A673 (cell line): ENCODE data around the gene ARHGAP24. TPM values are rescaled to one million over a fixed set of nuclear protein-coding genes. Genes with fewer than 3 reads are reported as not detected.

Source experiments
- BruUV-seq: library from RNA; stranded (reverse); fragments of 400-500 nt; replicated peaks from 2 replicates; lab custom pipeline; 2021; lab: Mats Ljungman, UMichigan
- CTCF ChIA-PET: fragments of 300-600 bp; sonication (Branson Sonifier 250); formaldehyde crosslinking; loops from one replicate; lab custom pipeline; 2022; ENCODE audit warnings: antibody characterized with exemption; lab: Charles Lee
- POLR2A ChIA-PET: fragments of 300-600 bp; sonication (Branson Sonifier 250); formaldehyde crosslinking; loops from one replicate; lab custom pipeline; 2022; ENCODE audit warnings: antibody characterized with exemption; ENCODE audit not compliant: low non-redundant PET; lab: Charles Lee
- DNase-seq: peaks from one replicate; pipeline ENCODE4 v3.0.0-alpha.2; 2015; ENCODE audit warnings: low spot score
- H3K27ac ChIP-seq: fragments of 200-600 bp; sonication (generic); 2 replicates; pipeline ENCODE4 v1.5.1; 2016; ENCODE audit warnings: mixed run types, low read depth, mild to moderate bottlenecking, mixed read lengths, antibody characterized with exemption, low read length; ENCODE audit not compliant: poor library complexity, severe bottlenecking
- H3K27me3 ChIP-seq: fragments of 200-600 bp; sonication (generic); replicated peaks from 2 replicates; pipeline ENCODE4 v1.6.1; 2017; ENCODE audit warnings: mixed run types, low read depth, mild to moderate bottlenecking, mixed read lengths, antibody characterized with exemption, low read length; ENCODE audit not compliant: insufficient read depth, poor library complexity
- H3K36me3 ChIP-seq: fragments of 200-600 bp; sonication (generic); 2 replicates; pipeline ENCODE4 v1.6.1; 2016; ENCODE audit warnings: mixed run types, mild to moderate bottlenecking, mixed read lengths, antibody characterized with exemption, low read length; ENCODE audit not compliant: insufficient read depth, poor library complexity, severe bottlenecking
- H3K4me1 ChIP-seq: fragments of 200-600 bp; sonication (generic); 2 replicates; pipeline ENCODE4 v1.6.1; 2017; ENCODE audit warnings: mixed run types, mild to moderate bottlenecking, mixed read lengths, antibody characterized with exemption, low read length; ENCODE audit not compliant: insufficient read depth, poor library complexity, severe bottlenecking
- H3K4me3 ChIP-seq: fragments of 200-600 bp; sonication (generic); 2 replicates; pipeline ENCODE4 v1.5.1; 2016; ENCODE audit warnings: low read depth, mixed run types, mild to moderate bottlenecking, mixed read lengths, low read length; ENCODE audit not compliant: poor library complexity, severe bottlenecking
- H3K9me3 ChIP-seq: fragments of 200-600 bp; sonication (generic); 2 replicates; pipeline ENCODE4 v1.6.1; 2016; ENCODE audit warnings: mixed run types, low read depth, mild to moderate bottlenecking, mixed read lengths, antibody characterized with exemption, low read length; ENCODE audit not compliant: poor library complexity, severe bottlenecking
- EZH2 ChIP-seq: fragments of 200-600 bp; sonication (generic); IDR thresholded peaks from 2 replicates; pipeline ENCODE4 v1.6.1; 2017; ENCODE audit warnings: borderline replicate concordance, low read depth, mild to moderate bottlenecking, mixed read lengths, antibody characterized with exemption, low read length; ENCODE audit not compliant: poor library complexity, severe bottlenecking
- intact Hi-C: fragments of 100-400 bp; cut with micrococcal nuclease; formaldehyde crosslinking; loops from one replicate; pipeline ENCODE4 v1.10.0; 2022; ENCODE audit not compliant: unreplicated experiment
- total RNA-seq: library from RNA; stranded (reverse); gene quantifications from 2 replicates; pipeline ENCODE4 v1.2.3, GENCODE V29; 2021
- TF ChIP-seq, protein P1 (sequence below): fragments of 300-800, 200-600 bp; sonication (generic); conservative IDR thresholded peaks from 2 replicates; pipeline ENCODE4 v1.5.1; 2017; ENCODE audit warnings: low read depth, mild to moderate bottlenecking, antibody characterized with exemption, low read length, moderate library complexity, mixed read lengths

The ARHGAP24 gene
- total RNA-seq, 1 experiment from 2014 or later: 5.8 TPM

DNA sequence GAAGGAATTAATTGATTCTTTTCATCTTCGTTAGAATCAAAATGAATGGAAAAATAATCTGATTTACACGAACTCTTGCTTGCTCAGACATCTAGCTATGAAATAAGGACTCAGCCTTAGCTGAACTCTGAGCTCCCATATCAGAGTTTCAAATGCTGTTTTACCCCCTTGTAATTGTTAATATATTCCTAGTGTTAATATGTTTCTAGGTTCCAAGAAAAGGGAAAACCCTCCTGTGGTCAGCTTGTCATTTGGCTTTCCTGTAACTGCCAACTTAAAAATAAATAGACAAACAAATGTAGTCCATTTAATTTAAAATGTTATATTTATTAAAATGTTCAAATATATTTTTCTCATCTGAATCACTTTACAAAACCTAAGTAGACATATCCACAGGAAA is 432.1 kb downstream of the ARHGAP24 start:
- POLR2A ChIA-PET: no interaction called here
- TF ChIP-seq, protein P1, sequence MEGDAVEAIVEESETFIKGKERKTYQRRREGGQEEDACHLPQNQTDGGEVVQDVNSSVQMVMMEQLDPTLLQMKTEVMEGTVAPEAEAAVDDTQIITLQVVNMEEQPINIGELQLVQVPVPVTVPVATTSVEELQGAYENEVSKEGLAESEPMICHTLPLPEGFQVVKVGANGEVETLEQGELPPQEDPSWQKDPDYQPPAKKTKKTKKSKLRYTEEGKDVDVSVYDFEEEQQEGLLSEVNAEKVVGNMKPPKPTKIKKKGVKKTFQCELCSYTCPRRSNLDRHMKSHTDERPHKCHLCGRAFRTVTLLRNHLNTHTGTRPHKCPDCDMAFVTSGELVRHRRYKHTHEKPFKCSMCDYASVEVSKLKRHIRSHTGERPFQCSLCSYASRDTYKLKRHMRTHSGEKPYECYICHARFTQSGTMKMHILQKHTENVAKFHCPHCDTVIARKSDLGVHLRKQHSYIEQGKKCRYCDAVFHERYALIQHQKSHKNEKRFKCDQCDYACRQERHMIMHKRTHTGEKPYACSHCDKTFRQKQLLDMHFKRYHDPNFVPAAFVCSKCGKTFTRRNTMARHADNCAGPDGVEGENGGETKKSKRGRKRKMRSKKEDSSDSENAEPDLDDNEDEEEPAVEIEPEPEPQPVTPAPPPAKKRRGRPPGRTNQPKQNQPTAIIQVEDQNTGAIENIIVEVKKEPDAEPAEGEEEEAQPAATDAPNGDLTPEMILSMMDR: no peak
- TF ChIP-seq EZH2: no peak
- BruUV-seq: no TSS peak
- H3K4me3 ChIP-seq: no peak overlapping the region
- DNase-seq: no peak
- CTCF ChIA-PET: no interaction called here
- no peaks in the 10 kb centered on the region for H3K36me3 ChIP-seq
- no peaks in the 10 kb centered on the region for H3K4me1 ChIP-seq
- no peaks in the 10 kb centered on the region for H3K9me3 ChIP-seq
- H3K27me3 ChIP-seq: no peaks in the 10 kb centered on the region
- intact Hi-C loops: no loop called here
- no peak overlapping the region for H3K27ac ChIP-seq

DNA sequence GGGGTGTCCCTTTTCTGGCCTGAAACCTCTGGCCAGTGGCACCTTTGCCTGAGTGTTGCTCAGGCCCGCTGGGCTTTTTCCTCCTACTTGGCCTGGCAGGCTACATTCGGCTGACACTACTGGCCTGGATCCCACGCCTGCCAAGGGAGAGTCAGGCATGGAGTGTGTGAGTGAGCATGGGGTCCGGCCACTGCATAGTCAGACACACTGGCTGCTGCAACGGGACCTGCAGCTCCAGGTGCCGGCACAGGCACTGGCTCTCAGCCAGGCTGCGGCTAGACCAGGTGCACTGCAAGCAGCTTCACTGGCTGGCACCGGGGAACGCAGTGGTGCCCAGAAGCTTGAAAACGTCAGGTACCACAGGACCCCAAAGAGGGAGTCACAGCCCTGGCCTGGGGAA is 434.9 kb downstream of the ARHGAP24 start:
- CTCF ChIA-PET: no interaction called here

DNA sequence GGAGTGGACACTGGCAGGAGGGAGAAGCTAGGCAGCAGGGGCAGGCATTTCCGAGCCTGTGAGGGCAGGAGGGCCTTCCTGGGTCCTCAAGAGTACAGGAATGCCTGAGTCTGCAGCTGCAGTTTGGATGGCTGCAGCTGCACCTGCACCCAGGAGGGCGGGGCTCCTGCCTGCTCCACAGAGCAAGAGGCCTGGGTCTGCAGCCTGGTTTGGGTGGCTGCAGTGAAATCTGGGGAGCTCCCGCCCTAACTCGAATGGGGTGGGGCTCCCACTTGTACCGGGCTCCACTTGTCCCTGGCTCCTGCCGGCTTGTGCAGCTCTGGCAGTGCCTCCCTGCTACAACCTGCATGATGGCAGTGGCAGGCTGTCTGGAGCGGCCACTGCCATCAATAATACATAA is 436.0 kb downstream of the ARHGAP24 start:
- ChIA-PET CTCF (no interaction called here), POLR2A (no interaction called here)
- Histone ChIP-seq H3K4me3 (no peak overlapping the region), H3K27me3 (no peaks in the 10 kb centered on the region), H3K9me3 (no peaks in the 10 kb centered on the region), H3K27ac (no peak overlapping the region), H3K36me3 (no peaks in the 10 kb centered on the region), H3K4me1 (no peaks in the 10 kb centered on the region)
- BruUV-seq: no TSS peak
- DNase-seq: no peak
- intact Hi-C loops: no loop called here
- no peak for TF ChIP-seq EZH2
- TF ChIP-seq, protein P1: no peak

More for the DNA sequence above, 434.9 kb downstream of the ARHGAP24 start:
- H3K4me3 ChIP-seq: no peak overlapping the region
- intact Hi-C loops: no loop called here
- POLR2A ChIA-PET: no interaction called here
- BruUV-seq: no TSS peak
- no peak for DNase-seq
- no peaks in the 10 kb centered on the region for H3K27me3 ChIP-seq
- TF ChIP-seq EZH2: no peak
- TF ChIP-seq, protein P1: no peak
- H3K27ac ChIP-seq: no peak overlapping the region
- no peaks in the 10 kb centered on the region for H3K36me3 ChIP-seq
- H3K4me1 ChIP-seq: no peaks in the 10 kb centered on the region
- no peaks in the 10 kb centered on the region for H3K9me3 ChIP-seq
